ENCODE measurements around the gene ANKRD34A. TPM values are rescaled to one million over a fixed set of nuclear protein-coding genes. Genes with fewer than 3 reads are reported as not detected.
"Not testable (repeated sequence)": the region's sequence is repeated elsewhere in the genome, so short reads cannot be mapped to it uniquely, and the experiment has no call there.

The ANKRD34A gene
- total and polyA plus RNA-seq, 7 donors: 0.33 to 1.9 (median 0.71) TPM; not detected in 2

DNA sequence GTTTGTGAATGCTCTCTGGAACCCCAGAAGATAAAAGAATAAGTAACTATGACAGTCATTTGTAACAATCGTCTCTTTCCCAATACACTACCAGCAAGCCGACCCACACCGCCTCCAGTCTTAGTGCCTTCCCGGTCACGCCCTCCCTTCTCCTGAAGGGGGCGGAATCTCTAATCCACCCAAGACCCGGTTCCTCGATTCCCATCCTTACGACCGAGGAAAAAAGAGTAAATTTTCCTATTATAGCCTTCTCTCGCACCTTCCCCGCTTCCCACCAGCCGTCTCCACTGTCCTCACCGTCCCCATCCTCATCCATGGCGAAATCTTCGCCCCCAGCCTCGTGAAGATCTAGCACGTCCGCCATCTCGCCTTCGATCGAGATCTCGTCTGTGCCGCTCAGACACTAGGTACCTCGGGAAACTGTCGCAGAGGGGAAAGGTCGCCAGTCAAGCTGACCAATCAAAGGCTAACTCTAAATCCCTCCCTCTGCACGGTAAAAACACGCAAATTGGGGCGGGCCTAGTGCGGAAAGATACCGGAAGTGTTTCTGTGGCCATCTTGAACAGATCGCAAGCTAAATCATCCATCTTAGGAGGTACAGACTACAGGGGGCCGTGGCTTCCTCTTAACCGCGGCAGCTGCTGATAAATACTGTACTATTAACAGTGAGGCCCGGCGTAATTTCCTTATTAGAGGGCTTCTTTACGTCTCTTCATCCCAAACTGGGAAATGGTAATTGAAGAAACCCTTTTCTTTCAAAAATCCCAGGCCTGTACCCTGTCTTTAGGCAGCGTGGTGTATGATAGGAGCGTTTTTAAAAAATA, 37.1 kb downstream of the ANKRD34A start, which contains the start of gene RBM8A:
TSS of gene RBM8A (minus strand) at position 422 of the 824 bp plus-strand sequence. CDS start at position 364, 58 bp downstream.
- 0% methylated on average over 41 of the region's 41 CpGs for WGBS, 2 donors
- TF ChIP-seq EP300 (IDR thresholded peaks at IDR 0.05) (no peak), POLR2AphosphoS5 (IDR thresholded peaks at IDR 0.05) (peak; percentile 99 to 100 (median 99)), POLR2A (IDR thresholded peaks at IDR 0.05) (peak; percentile 98 to 99)
- TF ChIP-seq, protein P1, sequence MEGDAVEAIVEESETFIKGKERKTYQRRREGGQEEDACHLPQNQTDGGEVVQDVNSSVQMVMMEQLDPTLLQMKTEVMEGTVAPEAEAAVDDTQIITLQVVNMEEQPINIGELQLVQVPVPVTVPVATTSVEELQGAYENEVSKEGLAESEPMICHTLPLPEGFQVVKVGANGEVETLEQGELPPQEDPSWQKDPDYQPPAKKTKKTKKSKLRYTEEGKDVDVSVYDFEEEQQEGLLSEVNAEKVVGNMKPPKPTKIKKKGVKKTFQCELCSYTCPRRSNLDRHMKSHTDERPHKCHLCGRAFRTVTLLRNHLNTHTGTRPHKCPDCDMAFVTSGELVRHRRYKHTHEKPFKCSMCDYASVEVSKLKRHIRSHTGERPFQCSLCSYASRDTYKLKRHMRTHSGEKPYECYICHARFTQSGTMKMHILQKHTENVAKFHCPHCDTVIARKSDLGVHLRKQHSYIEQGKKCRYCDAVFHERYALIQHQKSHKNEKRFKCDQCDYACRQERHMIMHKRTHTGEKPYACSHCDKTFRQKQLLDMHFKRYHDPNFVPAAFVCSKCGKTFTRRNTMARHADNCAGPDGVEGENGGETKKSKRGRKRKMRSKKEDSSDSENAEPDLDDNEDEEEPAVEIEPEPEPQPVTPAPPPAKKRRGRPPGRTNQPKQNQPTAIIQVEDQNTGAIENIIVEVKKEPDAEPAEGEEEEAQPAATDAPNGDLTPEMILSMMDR (IDR thresholded peaks at IDR 0.05): peak; percentile 15 to 79 (median 68)
- Histone ChIP-seq H3K4me3 (peak within 1 kb of the TSS; percentile 58 to 70 (median 66)), H3K36me3 (peaks cover 0 to 36% (median 0%) of the 10 kb centered on the region in 4 donors), H3K4me1 (peaks cover 0 to 20% (median 19%) of the 10 kb centered on the region in 4 donors), H3K27me3 (no peaks in the 10 kb centered on the region), H3K27ac (peak within 1 kb of the TSS; percentile 90 to 93 (median 92)), H3K9me3 (no peaks in the 10 kb centered on the region)
- intact Hi-C loops (cut with DNase I): loop anchor here (2.0 kb wide), 1 partner anchor 34 kb away; no protein-coding TSS in a partner anchor
- DNase-seq: peak; percentile 98

DNA sequence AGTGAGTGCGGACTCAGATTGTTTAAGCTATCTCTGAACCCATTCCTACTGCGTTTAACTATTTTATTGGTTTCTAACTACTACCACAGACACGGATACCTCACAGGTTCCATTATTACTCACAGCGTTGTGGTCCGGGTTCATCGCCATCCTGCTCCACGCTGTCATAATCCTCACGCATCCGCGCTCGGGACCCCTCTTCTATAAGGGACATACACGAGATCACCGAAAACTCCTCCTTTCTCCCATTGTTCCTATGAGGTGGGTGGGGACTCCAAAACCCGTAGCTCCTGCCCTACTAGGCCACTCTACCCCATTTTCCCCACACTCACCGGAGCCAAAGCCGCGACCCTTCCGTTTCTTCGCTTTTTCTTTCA, 37.7 kb downstream of the ANKRD34A start:
- TF ChIP-seq POLR2AphosphoS5 (IDR thresholded peaks at IDR 0.05): no peak
- no peak for TF ChIP-seq EP300 (IDR thresholded peaks at IDR 0.05)
- TF ChIP-seq, protein P1 (IDR thresholded peaks at IDR 0.05): no peak
- no peak for TF ChIP-seq POLR2A (IDR thresholded peaks at IDR 0.05)
- Histone ChIP-seq H3K4me1 (peaks cover 0 to 20% (median 19%) of the 10 kb centered on the region in 4 donors), H3K27ac (peak overlapping the region; percentile 90 to 93 (median 92)), H3K4me3 (peak overlapping the region; percentile 58 to 70 (median 66)), H3K9me3 (no peaks in the 10 kb centered on the region), H3K36me3 (peaks cover 0 to 36% (median 0%) of the 10 kb centered on the region in 4 donors), H3K27me3 (no peaks in the 10 kb centered on the region)
- DNase-seq: no peak
- 4 to 7% methylated on average over 19 of the region's 19 CpGs for WGBS, 2 donors
- intact Hi-C loops (cut with DNase I): loop anchor here (2.0 kb wide), 1 partner anchor 34 kb away; no protein-coding TSS in a partner anchor

- Histone ChIP-seq H3K27ac (no peak overlapping the region), H3K9me3 (no peaks in the 10 kb centered on the region), H3K4me3 (no peak overlapping the region), H3K4me1 (peaks cover 0 to 36% (median 30%) of the 10 kb centered on the region in 4 donors), H3K27me3 (no peaks in the 10 kb centered on the region), H3K36me3 (peaks cover 0 to 30% (median 0%) of the 10 kb centered on the region in 4 donors)
- 82 to 90% methylated on average over 2 of the region's 2 CpGs for WGBS, 2 donors
- DNase-seq: no peak
- intact Hi-C loops (cut with DNase I): no loop called here
- TF ChIP-seq POLR2AphosphoS5 (IDR thresholded peaks at IDR 0.05): no peak
- TF ChIP-seq EP300 (IDR thresholded peaks at IDR 0.05): no peak
- TF ChIP-seq POLR2A (IDR thresholded peaks at IDR 0.05): no peak
- TF ChIP-seq, protein P1 (IDR thresholded peaks at IDR 0.05): no peak
Observed at GRCh38 chr1:145922266-145922665, 42.1 kb downstream of the ANKRD34A start.

DNA sequence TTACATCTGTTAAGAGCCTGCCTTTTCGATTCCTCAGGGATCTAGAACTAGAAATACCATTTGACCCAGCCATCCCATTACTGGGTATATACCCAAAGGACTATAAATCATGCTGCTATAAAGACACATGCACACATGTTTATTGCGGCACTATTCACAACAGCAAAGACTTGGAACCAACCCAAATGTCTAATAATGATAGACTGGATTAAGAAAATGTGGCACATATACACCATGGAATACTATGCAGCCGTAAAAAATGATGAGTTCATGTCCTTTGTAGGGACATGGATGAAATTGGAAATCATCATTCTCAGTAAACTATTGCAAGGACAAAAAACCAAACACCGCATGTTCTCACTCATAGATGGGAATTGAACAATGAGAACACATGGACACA, 44.1 kb downstream of the ANKRD34A start:
- DNase-seq; H3K9me3 ChIP-seq; H3K4me3 ChIP-seq; H3K27me3 ChIP-seq; H3K27ac ChIP-seq; intact Hi-C loops (cut with DNase I): not testable (repeated sequence)
- H3K36me3 ChIP-seq: peaks cover 0 to 39% (median 0%) of the 10 kb centered on the region in 4 donors
- whole genome bisulfite sequencing, 2 donors: 71 to 81% methylated on average over 2 to 3 of the region's 4 CpGs
- H3K4me1 ChIP-seq: peaks cover 0 to 30% (median 26%) of the 10 kb centered on the region in 4 donors
